Stimulated activated CD8-positive, alpha-beta memory T cell treated with anti-CD3 and anti-CD28 coated beads, Interleukin-12 subunit alpha, Interleukin-12 subunit beta, amount 100 ng/mL, for 24 hours (primary cell): Measurements from ENCODE around the gene MFRP.

ENCODE experiments used
- DNase-seq: peaks from one replicate; pipeline ENCODE4 v3.0.0-alpha.2; 2020; ENCODE audit errors: extremely low read depth

The MFRP gene

DNA sequence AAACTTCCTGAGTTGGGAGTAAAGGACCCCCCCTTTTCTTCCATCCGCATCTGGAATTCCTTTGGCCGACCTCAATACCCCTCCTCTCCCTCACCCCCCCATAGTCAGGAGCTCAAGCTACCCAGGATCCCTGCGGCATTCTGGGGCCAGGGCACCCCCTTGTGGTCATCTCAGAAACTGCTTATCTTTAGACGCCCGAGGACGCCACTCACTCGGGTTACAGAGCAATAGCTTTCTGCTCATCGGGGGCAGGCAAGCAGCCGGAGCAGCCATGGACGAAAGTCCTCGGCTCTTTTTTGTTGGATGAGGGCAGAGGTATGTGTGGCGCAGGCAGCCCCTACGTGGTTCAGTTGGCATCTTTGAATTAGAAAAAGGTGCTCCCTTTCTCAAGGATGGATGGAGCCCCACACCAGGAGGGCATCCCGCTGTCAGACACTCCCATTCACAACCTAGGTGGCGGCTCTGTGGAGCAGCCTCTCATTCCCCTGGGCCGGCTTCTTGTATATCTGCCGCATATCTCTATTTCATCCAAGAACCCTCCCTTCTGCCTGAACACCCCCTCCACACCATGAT is 8.1 kb downstream of the MFRP start:
- DNase-seq = no peak

DNA sequence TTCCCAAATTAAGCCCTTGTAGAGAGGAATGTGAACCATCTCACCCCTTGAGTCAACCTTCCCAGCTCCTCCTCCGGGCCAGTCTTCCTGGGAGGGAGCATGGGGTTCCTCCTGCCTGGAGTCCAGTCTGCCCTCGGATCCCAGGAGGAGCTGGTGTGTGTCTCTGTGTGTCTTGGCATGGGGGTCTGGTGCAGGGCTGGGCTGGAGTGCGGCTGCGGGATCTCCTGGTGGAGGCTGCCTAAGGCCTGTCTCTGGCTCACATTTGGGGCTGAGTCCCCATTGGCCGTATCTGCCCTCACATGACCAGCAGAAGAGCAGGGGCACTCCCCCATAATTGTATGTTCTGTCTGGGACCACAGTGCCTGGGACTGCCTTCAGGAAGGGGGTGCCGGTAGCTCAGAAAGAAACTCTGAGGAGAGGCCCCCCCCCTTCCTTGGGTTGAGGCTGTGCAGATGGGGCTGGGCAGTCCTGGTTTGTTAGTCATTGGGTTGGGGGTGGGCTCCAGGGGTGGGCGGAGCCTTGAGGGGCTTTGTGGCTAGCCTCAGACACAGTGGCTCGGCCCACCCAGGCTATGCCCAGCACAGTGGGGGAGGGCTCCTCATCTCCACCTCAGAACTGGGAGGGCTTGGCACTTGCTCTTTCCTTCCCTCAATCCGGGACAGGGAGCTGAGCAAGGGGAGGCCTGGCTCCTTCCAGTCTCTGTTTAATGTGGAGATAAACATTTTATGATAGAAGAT is 8.8 kb downstream of the MFRP start:
- no peak for DNase-seq

DNA sequence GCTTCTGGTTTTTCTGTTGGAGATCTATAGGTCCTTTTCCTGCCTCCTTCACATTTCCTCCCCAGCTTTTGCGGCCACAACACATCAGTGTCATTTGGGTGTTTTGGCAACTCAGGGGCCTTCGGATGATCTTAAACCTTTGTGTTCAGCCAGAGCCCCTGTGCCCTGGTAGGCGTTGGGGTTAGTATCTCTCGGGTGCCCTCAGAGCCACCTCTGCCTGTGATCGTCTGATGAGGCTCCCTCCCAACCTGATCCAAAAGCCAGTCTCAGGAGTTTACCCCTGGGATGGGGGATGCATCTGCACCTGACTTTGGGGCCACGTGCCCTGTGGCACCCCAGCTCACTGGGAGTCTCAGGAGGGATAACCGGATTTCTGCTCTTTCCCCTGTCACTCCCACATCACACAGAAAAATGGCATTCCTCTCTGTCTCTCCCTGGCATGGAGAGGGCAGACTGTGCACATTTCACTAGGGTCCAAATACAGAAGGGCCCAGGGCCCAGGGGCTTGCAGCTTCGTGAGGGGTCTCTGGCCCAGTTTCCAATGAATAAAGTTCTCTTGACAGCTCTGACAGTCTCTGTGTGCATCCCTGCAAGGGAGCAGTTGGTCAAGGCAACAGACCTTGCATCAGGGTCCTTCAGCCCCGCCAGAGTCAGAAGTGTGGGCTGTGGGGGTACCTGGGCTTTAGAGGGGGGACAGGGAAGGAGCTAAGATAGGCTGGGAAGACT is 9.6 kb downstream of the MFRP start:
- DNase-seq = no peak

DNA sequence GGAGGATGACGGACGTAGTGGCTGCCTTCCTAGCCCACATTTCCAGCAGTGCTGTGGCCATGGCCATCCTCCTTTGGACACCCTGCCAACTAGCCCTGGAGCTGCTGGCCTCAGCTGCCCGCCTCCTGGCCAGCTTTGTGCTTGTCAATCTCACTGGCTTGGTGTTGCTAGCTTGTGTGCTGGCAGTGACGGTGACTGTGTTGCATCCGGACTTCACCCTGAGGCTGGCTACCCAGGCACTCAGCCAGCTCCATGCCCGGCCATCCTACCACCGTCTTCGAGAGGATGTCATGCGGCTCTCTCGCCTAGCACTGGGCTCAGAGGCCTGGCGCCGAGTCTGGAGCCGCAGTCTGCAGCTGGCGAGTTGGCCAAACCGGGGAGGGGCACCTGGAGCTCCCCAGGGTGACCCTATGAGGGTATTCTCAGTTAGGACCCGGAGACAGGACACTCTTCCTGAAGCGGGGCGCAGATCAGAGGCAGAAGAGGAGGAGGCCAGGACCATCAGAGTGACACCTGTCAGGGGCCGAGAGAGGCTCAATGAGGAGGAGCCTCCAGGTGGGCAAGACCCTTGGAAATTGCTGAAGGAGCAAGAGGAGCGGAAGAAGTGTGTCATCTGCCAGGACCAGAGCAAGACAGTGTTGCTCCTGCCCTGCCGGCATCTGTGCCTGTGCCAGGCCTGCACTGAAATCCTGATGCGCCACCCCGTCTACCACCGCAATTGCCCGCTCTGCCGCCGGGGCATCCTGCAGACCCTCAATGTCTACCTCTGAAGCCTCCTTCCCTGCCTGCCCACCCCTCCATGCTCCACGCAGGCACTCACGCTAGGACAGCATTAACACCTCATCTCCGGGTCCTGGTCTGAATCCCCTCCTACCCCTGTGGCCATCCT is 10.6 kb downstream of the MFRP start:
- DNase-seq = no peak

DNA sequence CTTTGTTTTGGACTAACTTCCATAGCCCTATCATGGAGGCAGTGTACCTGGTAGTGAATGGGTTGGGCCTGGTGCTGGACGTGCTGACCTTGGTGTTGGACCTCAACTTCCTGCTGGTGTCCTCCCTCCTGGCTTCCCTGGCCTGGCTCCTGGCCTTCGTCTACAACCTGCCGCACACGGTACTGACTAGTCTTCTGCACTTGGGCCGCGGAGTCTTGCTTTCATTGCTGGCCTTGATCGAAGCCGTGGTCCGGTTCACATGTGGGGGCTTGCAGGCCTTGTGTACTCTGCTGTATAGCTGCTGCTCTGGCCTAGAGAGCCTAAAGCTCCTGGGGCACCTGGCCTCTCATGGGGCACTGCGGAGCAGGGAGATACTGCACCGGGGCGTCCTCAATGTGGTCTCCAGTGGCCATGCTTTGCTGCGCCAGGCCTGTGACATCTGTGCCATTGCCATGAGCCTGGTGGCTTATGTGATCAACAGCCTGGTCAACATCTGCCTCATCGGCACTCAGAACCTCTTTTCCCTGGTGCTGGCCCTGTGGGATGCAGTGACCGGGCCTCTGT is 11.3 kb downstream of the MFRP start:
- no peak for DNase-seq

DNA sequence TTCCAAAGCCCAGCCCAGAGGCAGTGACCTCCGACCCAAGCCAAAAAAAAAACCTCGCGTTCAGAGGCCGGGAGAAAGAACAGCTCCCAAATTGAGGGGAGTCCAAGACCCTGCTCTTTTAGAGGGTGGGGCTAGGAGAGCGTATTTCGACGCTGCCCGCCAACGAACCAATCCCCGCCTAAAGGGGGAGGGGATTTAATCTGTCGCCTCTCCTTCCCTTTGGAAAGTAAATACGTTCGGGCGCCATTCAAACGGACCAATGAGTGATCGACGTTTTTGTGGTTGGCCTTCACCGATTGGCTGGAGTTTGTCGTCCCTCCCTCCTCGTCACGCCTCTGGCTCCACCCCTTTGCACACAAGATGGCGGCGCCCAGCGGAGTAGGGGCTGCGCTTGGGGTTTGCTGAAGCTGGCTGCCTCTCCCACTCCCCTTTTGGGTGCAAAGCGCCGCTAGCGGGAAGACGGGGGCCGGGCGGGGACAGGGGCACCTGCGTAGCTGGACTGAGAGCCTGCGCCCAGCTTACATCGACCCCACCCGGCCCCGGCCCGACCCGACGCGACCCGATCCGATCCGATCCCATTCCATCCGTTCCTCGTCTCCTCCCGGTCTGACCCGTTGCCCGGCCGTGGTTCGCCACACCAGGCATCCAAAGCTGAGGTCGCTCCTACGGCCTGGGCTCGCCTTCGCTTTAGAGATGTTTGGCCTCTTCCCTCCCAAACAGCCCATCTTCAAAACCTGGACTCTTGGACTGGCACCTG is 12.2 kb downstream of the MFRP start, which contains the start of gene RNF26:
Gene RNF26 (plus strand): TSS at position 354 of the 757 bp plus-strand sequence. CDS start 596 bp downstream, outside the sequence.
- DNase-seq = peak; percentile 78

DNA sequence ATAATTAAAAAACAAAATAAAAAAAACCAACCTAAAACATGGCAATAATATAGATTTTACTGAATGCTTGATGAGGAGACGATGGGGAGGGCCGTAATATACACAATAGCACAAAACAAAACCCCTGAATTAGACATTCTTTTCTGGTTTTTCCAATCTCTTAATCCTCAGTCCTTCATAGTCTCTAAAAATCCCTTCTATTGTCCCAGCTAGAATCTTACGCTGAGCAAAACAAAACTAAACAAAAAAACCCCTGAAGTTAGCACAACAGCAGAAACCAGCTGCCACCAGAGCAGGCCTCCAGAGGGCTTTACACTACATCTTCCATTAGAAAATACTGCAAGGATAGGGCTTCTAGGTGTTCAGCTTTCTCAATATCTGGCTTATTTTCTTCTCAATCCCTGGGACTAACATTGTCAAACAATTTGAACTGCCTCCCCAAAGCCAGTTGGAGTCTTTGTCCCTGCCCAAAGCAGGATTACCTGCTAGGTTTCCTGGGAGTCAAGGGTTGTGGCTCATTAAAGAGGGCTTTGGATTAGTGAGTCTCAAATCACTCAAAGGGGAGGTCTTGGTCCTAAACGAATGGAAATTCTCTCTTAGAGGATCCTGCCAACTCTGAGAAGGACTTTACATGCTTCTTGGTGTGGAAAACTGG is 14.3 kb downstream of the MFRP start:
- DNase-seq = no peak

DNA sequence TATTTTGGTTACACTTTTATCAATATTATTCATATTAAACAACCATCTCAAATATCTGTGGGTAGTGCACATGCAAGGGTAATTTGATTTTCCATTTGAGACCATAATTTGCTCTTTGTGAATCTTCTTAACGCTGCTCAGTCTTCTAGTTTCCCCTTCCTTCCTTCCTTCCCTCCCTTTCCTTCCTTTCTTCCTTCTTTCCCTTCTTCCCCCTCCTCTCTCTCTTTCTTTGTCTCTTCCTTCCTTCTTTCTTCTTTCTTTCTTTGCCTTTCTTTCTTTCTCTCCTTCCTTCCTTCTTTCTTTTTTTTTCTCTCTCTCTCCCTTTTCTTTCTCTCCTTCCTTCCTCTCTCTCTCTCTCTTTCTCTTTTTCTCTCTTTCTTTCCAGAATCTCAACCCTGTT is 16.3 kb downstream of the MFRP start:
- no peak for DNase-seq

DNA sequence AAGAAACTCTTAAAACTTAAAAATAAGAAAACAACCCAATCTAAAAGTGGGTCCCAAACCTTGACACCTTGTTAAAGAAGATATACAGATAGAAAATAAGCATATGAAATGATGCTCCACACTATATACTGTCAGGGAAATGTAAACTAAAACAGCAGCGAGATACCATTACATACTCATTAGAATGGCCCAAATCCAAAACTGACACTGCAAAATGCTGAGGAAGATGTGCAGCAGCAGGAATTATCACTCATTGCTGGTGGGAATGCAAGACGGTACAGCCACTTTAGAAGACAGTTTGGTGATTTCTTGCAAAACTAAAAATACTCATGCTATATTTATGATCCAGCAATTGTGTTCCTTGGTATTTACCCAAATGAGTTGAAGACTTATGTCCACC is 17.2 kb downstream of the MFRP start:
- no peak for DNase-seq

DNA sequence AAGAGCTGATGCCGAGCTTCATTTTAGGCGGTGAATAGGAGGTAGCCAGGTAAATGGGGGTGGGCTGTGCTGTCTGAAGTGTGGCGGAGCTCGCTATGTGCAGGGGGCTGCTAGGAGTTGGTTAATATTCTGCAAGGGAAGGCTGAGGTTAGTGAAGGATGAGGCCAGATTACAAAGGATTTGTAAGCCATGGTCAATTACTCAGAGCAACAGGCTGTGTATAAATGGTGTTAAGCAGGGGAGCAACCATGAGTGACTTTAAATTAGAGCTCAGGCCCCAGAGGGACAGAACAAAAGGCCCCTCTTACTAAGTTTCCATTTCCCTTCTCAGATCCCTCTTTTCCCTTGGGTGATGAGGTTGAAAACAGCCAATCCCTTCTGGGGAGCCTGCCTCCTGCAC is 22.3 kb downstream of the MFRP start:
- no peak for DNase-seq

DNA sequence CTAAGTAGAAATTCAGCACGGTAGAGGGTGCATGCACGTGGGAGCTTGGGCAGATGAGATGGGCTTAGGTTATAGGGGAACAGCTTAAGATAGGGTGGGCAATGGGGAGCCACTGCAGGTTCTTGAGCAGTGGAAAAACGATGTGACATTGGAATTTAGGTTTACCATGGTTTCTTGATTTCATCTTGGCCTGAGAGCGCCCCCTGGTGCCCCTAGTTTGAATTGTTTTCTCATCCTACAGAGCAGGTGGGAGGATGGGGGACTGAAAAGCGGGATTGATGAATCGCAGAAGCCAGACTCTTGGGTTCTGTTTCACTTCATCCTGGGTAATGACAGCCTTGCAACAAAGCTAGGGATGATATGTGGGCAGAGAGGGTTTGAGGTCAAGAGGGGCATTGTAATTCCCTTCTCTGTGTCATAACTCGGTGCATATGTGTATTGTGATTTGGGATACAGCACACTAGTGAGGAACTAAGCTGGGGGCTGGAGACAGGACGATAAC is 22.9 kb downstream of the MFRP start:
- no peak for DNase-seq

DNA sequence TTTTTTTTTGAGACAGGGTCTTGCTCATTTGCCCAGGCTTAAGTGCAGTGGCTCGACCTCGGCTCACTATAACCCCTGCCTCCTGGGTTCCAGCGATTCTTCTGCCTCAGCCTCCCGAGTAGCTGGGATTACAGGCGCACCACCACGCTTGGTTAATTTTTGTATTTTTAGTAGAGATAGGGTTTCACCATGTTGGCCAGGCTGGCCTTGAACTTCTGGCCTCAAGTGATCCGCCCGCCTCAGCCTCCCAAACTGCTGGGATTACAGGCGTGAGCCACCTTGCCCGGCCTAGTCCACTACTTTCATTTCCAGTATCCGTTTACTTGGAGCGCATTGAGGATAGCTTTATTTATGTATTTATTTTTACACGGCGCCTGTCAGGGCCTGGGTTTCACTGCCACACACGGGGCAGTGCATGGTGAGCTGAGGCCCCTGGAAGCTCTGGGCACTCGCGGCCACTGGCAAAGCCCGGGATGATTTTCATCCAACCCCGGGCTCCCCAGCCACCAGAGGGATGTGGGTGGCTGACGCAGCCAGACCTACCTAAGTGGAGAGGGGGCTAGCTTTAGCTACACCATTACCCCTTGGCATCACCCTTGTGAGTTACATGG is 23.5 kb downstream of the MFRP start:
- no peak for DNase-seq

DNA sequence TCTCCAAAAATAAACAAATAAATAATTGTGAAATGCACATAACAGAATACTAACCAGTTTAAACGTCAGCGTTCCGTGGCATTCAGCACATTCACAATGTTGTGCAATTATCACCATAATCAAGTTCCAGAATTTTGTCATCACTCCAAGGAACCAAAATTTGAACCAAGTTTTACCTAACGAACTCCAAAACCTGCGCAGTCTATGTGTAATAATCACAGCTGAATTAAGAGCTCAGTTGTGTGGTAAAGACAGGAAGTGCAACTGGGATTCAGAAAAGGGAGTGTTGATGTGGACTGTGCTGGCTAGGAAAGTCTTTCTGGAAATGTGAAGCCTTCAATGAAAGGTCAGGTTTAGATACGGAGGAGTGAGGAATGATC is 24.2 kb downstream of the MFRP start:
- no peak for DNase-seq

DNA sequence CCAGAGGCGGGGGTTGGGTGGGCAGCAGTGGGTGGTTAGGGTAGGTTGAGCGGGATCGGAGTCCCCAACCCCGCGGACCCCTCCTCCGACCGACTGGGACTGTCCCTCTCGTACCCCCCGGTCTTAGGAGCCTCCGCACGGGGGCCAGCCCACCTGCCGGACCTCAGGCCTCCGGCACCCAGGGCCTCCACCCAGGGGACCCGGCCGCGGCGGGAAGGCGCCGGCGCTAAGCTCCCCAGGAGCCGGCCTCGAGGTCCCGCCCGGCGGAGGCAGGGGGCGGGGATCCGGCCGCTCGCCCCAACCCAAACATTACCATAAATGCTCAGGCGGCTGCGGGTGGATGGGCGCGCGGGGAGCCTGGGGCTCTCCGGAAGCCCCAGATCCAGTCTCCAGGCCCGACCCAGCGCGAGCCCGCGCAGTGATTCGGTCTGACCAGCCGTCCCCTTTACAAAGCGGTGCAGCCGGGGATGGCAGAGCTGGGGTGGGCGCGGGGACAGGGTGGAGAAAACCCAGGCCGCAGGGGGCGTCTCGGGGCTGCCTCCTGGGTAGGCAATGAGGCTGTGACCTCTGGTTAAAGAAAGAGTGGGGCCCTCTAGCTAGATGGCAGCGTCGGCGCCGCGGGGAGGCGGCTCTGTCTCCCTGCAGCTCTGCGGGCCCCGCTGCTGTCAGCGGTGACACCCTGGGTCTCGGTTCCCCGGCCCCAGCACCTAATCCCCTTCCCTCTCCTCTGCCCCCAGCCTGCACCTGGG is 25.6 kb downstream of the MFRP start:
- no peak for DNase-seq

DNA sequence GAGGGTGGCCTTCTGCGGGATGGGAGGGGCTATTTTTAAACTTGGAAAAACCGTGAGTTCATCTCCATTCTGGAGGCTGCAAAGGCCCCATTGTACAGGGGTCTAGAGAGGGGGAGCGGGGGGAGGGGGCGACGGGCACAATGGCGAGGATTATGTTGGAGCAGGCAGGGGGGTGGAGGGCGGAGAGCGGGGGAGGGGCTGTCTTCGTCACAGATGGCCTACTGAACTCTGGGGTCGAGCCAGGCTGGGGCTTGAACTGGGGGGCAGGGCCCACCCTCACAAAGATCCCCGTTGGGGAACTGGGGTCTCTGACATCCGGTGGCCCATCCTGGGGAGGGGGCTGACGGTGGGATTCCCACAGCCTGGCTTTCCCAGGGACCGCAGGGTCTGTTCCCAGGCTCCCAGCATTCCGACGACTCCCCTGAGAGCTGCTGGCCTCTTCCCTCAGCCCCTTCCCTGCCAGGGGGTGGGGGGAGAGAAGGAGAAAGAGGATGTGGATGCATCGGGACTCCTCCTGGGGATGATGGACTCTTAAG is 26.2 kb downstream of the MFRP start:
- DNase-seq = no peak

DNA sequence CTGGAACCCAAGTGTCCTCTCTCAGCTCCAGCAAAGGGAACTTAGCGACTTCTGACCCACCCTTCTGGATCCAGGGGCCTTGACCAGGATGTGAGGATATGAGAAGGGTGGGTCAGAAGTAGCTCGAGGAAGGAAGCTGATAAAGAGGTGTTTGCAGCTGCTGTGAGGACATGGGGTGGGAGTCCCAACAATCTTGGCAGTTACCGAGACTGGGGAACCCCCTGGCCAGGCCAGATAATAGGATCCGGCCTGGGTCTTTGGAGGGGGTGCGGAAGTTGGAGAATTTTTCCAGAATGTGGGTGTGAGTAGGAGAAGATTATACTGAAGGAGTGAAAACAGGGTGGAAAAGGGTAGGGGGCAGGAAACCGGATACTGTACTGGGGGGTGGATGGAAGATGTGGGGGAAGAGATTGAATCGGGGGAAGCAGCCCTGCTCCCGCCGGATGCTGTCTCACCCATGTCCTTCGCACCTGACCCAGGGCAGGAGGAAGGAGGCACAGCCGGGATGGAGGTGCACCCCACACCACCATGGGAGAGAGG is 26.7 kb downstream of the MFRP start:
- DNase-seq = no peak

DNA sequence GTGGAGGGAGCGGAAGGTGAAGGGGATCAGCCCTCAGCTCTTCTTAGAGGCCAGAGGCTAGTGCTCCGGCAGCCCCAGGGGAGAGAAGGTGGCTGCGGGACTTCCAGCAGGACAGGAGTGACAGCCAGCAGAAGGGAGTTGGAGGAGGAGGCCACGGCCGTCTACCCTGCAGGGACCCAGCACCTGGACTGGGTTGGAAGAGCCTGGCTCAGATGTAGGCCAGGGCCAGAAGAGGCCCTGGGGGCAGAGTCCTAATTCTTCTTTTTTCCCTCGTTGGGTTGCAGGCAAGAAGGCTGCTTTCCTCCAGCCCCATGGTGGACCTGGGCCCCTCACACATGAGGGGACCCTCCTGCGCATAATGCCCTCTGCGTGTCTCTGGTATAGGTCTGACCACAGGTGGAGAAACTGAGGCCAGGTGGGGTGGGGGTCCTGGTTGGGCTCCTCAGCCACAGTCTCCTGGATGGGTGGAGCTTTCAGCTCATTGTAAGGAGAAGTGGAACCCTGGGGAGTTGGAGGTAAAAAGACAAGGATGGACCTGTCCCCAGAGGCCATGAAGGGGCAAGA is 27.3 kb downstream of the MFRP start:
- no peak for DNase-seq
